Measurements from ENCODE around the gene CYP21A2.

DNA sequence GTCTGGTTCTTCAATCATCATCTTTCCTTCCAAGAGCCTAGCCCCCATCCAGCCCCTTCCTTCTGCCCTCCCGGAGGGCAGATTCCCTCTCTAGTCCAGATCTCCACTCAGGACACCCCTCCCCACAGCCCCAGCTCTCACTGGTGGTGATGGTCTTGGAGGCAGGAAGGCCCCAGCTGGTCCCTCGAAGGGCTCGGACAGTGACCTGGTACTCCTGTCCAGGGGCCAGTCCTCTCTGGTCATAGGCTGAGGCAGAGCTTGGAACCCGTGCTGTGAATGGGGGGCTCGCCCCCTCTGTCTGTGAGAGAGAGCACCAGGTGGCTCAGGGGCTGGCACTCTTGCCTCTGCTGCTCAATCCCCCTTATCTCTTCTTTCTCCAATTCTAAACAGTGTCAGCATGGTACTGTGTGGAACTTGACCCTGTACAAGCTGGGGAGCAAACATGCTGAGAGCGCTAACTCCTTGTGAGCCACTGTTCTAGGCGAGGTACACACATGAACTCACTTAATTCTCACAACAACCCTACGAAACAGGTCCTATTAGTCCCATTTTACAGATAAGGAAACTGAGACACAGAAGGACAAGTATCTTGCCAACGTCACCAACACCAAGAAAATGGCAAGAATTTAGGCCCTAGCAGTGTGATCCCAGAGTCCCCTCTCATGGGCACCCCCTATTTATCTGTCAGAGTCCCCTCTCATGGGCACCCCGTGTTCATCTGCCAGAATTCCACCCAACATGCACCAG, 51.0 kb downstream of the CYP21A2 start:
- TF ChIP-seq CTCF (optimal IDR thresholded peaks at IDR 0.05 in 1 of 3, IDR thresholded peaks at IDR 0.05 in 1 of 3, conservative IDR thresholded peaks at IDR 0.05 in 1 of 3; ENCODE audit: extremely low read depth in 1 of 3, insufficient read depth in 2 of 3, low read length in 3 of 3): no peak
- TF ChIP-seq EZH2 (IDR thresholded peaks at IDR 0.05; ENCODE audit: low read length): no peak
